NCI-H146 treated with DMSO at 0.1 percent for 48 hours (cell line): ENCODE data around the gene NT5DC1.

Experiments
- DNase-seq: peaks from one replicate; lab custom pipeline; 2025; ENCODE audit not compliant: unreplicated experiment; lab: John Stamatoyannopoulos, UW

NT5DC1 gene

GRCh38 chr6:116100419-116101301 is at the start of gene NT5DC1:
TSS of gene NT5DC1 (plus strand) at chr6:116100853. CDS start at chr6:116100931, 78 bp downstream.
- peak; percentile 77 for DNase-seq

- no peak for DNase-seq
Observed at GRCh38 chr6:116051244-116051643, 49.4 kb upstream of the NT5DC1 start.

- no peak for DNase-seq
Observed at GRCh38 chr6:116055513-116055912, 45.1 kb upstream of the NT5DC1 start.

- DNase-seq, result no peak
Observed at GRCh38 chr6:116057766-116058165, 42.9 kb upstream of the NT5DC1 start.

- no peak for DNase-seq
Observed at GRCh38 chr6:116059713-116060571, 40.7 kb upstream of the NT5DC1 start.

- DNase-seq, result peak; percentile 71
Observed at GRCh38 chr6:116060572-116061283, 39.9 kb upstream of the NT5DC1 start, which contains the start of gene FRK. TSS of gene FRK (minus strand) at chr6:116060891. CDS start at chr6:116060311, 580 bp downstream.

GRCh38 chr6:116062496-116062895 is 38.2 kb upstream of the NT5DC1 start:
- no peak for DNase-seq

GRCh38 chr6:116064666-116065065 is 36.0 kb upstream of the NT5DC1 start:
- DNase-seq, result no peak

- no peak for DNase-seq
Observed at GRCh38 chr6:116066789-116067188, 33.9 kb upstream of the NT5DC1 start.

- no peak for DNase-seq
Observed at GRCh38 chr6:116070101-116070500, 30.6 kb upstream of the NT5DC1 start.

- no peak for DNase-seq
Observed at GRCh38 chr6:116070616-116071389, 29.9 kb upstream of the NT5DC1 start.

- no peak for DNase-seq
Observed at GRCh38 chr6:116072368-116072767, 28.3 kb upstream of the NT5DC1 start.

- peak; percentile 61 for DNase-seq
Observed at GRCh38 chr6:116073765-116074440, 26.8 kb upstream of the NT5DC1 start.

- DNase-seq, result no peak
Observed at GRCh38 chr6:116074732-116075390, 25.8 kb upstream of the NT5DC1 start.

- DNase-seq, result no peak
Observed at GRCh38 chr6:116078522-116078921, 22.1 kb upstream of the NT5DC1 start.

GRCh38 chr6:116078945-116079344 is 21.7 kb upstream of the NT5DC1 start:
- no peak for DNase-seq

- DNase-seq, result no peak
Observed at GRCh38 chr6:116083052-116083451, 17.6 kb upstream of the NT5DC1 start.

- DNase-seq, result no peak
Observed at GRCh38 chr6:116084284-116084683, 16.4 kb upstream of the NT5DC1 start.

- no peak for DNase-seq
Observed at GRCh38 chr6:116087437-116088027, 13.1 kb upstream of the NT5DC1 start.
